IgD-negative memory B cell (primary cell): ENCODE measurements around the gene SMC1A. TPM values are rescaled to one million over a fixed set of nuclear protein-coding genes. Genes with fewer than 3 reads are reported as not detected.
"Not testable (repeated sequence)": the region's sequence is repeated elsewhere in the genome, so short reads cannot be mapped to it uniquely, and the experiment has no call there.

Experiments
- H3K27ac Mint-ChIP-seq, 3 donors: one replicate each; pipeline ENCODE4 v1.8.0; 2020 to 2022; ENCODE audit warnings: mild to moderate bottlenecking in 3 of 3, mixed read lengths in 3 of 3, moderate library complexity in 1 of 3
- H3K27me3 Mint-ChIP-seq: one replicate; pipeline ENCODE4 v1.8.0; 2021; ENCODE audit warnings: mixed read lengths
- H3K36me3 Mint-ChIP-seq: one replicate; pipeline ENCODE4 v1.8.0; 2020; ENCODE audit warnings: mild to moderate bottlenecking, mixed read lengths
- H3K4me1 Mint-ChIP-seq, 3 donors: one replicate each; pipeline ENCODE4 v1.8.0; 2020 to 2022; ENCODE audit warnings: mixed read lengths in 3 of 3, mild to moderate bottlenecking in 1 of 3
- H3K4me3 Mint-ChIP-seq, 4 donors: one replicate each; pipeline ENCODE4 v1.8.0; 2020 to 2022; ENCODE audit warnings: mild to moderate bottlenecking in 4 of 4, mixed read lengths in 4 of 4, moderate library complexity in 3 of 4
- H3K9me3 Mint-ChIP-seq, 3 donors: one replicate each; pipeline ENCODE4 v1.8.0; 2020 to 2021; ENCODE audit warnings: mixed read lengths in 3 of 3, mild to moderate bottlenecking in 1 of 3
- polyA plus RNA-seq: library from polyadenylated mRNA; unstranded; fragments of 300-500 nt; fragmentation: Illumina TruSeq; gene quantifications from one replicate; pipeline ENCODE4 v1.2.3, GENCODE V29; 2021

SMC1A gene
- polyA plus RNA-seq, 1 donor from 2014 or later = 63.1 TPM

GRCh38 chrX:53383376-53384076 is 38.9 kb downstream of the SMC1A start:
- H3K4me3 Mint-ChIP-seq = no peak overlapping the region
- peaks cover 11% of the 10 kb centered on the region for H3K36me3 Mint-ChIP-seq
- no peaks in the 10 kb centered on the region for H3K27me3 Mint-ChIP-seq
- no peak overlapping the region for H3K27ac Mint-ChIP-seq
- H3K9me3 Mint-ChIP-seq = no peaks in the 10 kb centered on the region
- H3K4me1 Mint-ChIP-seq = no peaks in the 10 kb centered on the region

- no peak overlapping the region for H3K4me3 Mint-ChIP-seq
- H3K9me3 Mint-ChIP-seq = peaks cover 0 to 1% (median 0%) of the 10 kb centered on the region in 3 donors
Observed at GRCh38 chrX:53379747-53380146, 42.7 kb downstream of the SMC1A start.

GRCh38 chrX:53379008-53379710 is 43.3 kb downstream of the SMC1A start:
- Mint-ChIP-seq H3K4me3 (no peak overlapping the region), H3K27ac (no peak overlapping the region), H3K27me3 (no peaks in the 10 kb centered on the region), H3K9me3 (peaks cover 0 to 2% (median 1%) of the 10 kb centered on the region in 3 donors), H3K36me3 (peaks cover 18% of the 10 kb centered on the region), H3K4me1 (no peaks in the 10 kb centered on the region)

More at GRCh38 chrX:53379747-53380146, 42.7 kb downstream of the SMC1A start:
- Mint-ChIP-seq H3K4me1 (no peaks in the 10 kb centered on the region), H3K36me3 (peaks cover 18% of the 10 kb centered on the region), H3K27ac (peak overlapping the region in 1 of 3 donors; percentile 43), H3K27me3 (no peaks in the 10 kb centered on the region)

- H3K4me3 Mint-ChIP-seq = no peak overlapping the region
- H3K9me3 Mint-ChIP-seq = peaks cover 0 to 2% (median 1%) of the 10 kb centered on the region in 3 donors
- H3K36me3 Mint-ChIP-seq = peaks cover 16% of the 10 kb centered on the region
- no peaks in the 10 kb centered on the region for H3K27me3 Mint-ChIP-seq
- no peak overlapping the region for H3K27ac Mint-ChIP-seq
- no peaks in the 10 kb centered on the region for H3K4me1 Mint-ChIP-seq
Observed at GRCh38 chrX:53377464-53377863, 45.0 kb downstream of the SMC1A start.

- no peaks in the 10 kb centered on the region for H3K4me1 Mint-ChIP-seq
Observed at GRCh38 chrX:53376888-53377287, 45.6 kb downstream of the SMC1A start.

GRCh38 chrX:53374923-53375322 is 47.5 kb downstream of the SMC1A start:
- H3K4me1 Mint-ChIP-seq = no peaks in the 10 kb centered on the region
- no peaks in the 10 kb centered on the region for H3K27me3 Mint-ChIP-seq
- no peak overlapping the region for H3K4me3 Mint-ChIP-seq
- peaks cover 18% of the 10 kb centered on the region for H3K36me3 Mint-ChIP-seq
- H3K27ac Mint-ChIP-seq = peak overlapping the region in 1 of 3 donors; percentile 29
- H3K9me3 Mint-ChIP-seq = peaks cover 0 to 5% (median 3%) of the 10 kb centered on the region in 3 donors

More at GRCh38 chrX:53376888-53377287, 45.6 kb downstream of the SMC1A start:
- H3K9me3 Mint-ChIP-seq = peaks cover 0 to 2% (median 1%) of the 10 kb centered on the region in 3 donors
- H3K27ac Mint-ChIP-seq = no peak overlapping the region
- H3K27me3 Mint-ChIP-seq = no peaks in the 10 kb centered on the region
- peaks cover 16% of the 10 kb centered on the region for H3K36me3 Mint-ChIP-seq
- H3K4me3 Mint-ChIP-seq = no peak overlapping the region

GRCh38 chrX:53374222-53374820 is 48.1 kb downstream of the SMC1A start:
- peaks cover 0 to 5% (median 3%) of the 10 kb centered on the region in 3 donors for H3K9me3 Mint-ChIP-seq
- H3K27ac Mint-ChIP-seq = peak overlapping the region in 1 of 3 donors; percentile 29
- no peaks in the 10 kb centered on the region for H3K4me1 Mint-ChIP-seq
- peaks cover 14% of the 10 kb centered on the region for H3K36me3 Mint-ChIP-seq
- no peaks in the 10 kb centered on the region for H3K27me3 Mint-ChIP-seq
- H3K4me3 Mint-ChIP-seq = no peak overlapping the region

GRCh38 chrX:53373307-53373706 is 49.1 kb downstream of the SMC1A start:
- H3K27me3 Mint-ChIP-seq = no peaks in the 10 kb centered on the region

GRCh38 chrX:53366454-53366853 is 56.0 kb downstream of the SMC1A start:
- not testable (repeated sequence) for H3K27ac Mint-ChIP-seq, H3K27me3 Mint-ChIP-seq, H3K9me3 Mint-ChIP-seq, H3K4me1 Mint-ChIP-seq, H3K4me3 Mint-ChIP-seq
- peaks cover 17% of the 10 kb centered on the region for H3K36me3 Mint-ChIP-seq

More at GRCh38 chrX:53373307-53373706, 49.1 kb downstream of the SMC1A start:
- Mint-ChIP-seq H3K4me3 (no peak overlapping the region), H3K4me1 (no peaks in the 10 kb centered on the region), H3K36me3 (peaks cover 10% of the 10 kb centered on the region), H3K27ac (no peak overlapping the region), H3K9me3 (peaks cover 3 to 6% (median 5%) of the 10 kb centered on the region in 3 donors)

GRCh38 chrX:53362449-53362848 is 60.0 kb downstream of the SMC1A start:
- no peak overlapping the region for H3K27ac Mint-ChIP-seq
- H3K4me3 Mint-ChIP-seq = no peak overlapping the region
- no peaks in the 10 kb centered on the region for H3K9me3 Mint-ChIP-seq
- H3K4me1 Mint-ChIP-seq = no peaks in the 10 kb centered on the region
- no peaks in the 10 kb centered on the region for H3K27me3 Mint-ChIP-seq
- H3K36me3 Mint-ChIP-seq = peaks cover 15% of the 10 kb centered on the region

GRCh38 chrX:53357799-53358530 is 64.5 kb downstream of the SMC1A start:
- no peak overlapping the region for H3K4me3 Mint-ChIP-seq
- H3K27ac Mint-ChIP-seq = no peak overlapping the region
- H3K9me3 Mint-ChIP-seq = peaks cover 0 to 3% (median 0%) of the 10 kb centered on the region in 3 donors
- H3K27me3 Mint-ChIP-seq = peaks cover 5% of the 10 kb centered on the region
- H3K4me1 Mint-ChIP-seq = peaks cover 0 to 3% (median 0%) of the 10 kb centered on the region in 3 donors
- peaks cover 7% of the 10 kb centered on the region for H3K36me3 Mint-ChIP-seq

GRCh38 chrX:53356186-53356585 is 66.3 kb downstream of the SMC1A start:
- Mint-ChIP-seq H3K36me3 (peaks cover 3% of the 10 kb centered on the region), H3K9me3 (peaks cover 3 to 5% (median 5%) of the 10 kb centered on the region in 3 donors), H3K4me1 (peaks cover 0 to 3% (median 0%) of the 10 kb centered on the region in 3 donors), H3K4me3 (no peak overlapping the region), H3K27ac (peak overlapping the region in 1 of 3 donors; percentile 53), H3K27me3 (peaks cover 5% of the 10 kb centered on the region)

GRCh38 chrX:53354669-53355068 is 67.8 kb downstream of the SMC1A start:
- peaks cover 5% of the 10 kb centered on the region for H3K27me3 Mint-ChIP-seq
- H3K36me3 Mint-ChIP-seq = peaks cover 3% of the 10 kb centered on the region
- no peak overlapping the region for H3K4me3 Mint-ChIP-seq
- peaks cover 3 to 9% (median 5%) of the 10 kb centered on the region in 3 donors for H3K9me3 Mint-ChIP-seq
- H3K27ac Mint-ChIP-seq = no peak overlapping the region
- H3K4me1 Mint-ChIP-seq = peaks cover 0 to 3% (median 0%) of the 10 kb centered on the region in 3 donors

- Mint-ChIP-seq H3K9me3 (peaks cover 2 to 10% (median 4%) of the 10 kb centered on the region in 3 donors), H3K27ac (no peak overlapping the region), H3K4me1 (no peaks in the 10 kb centered on the region), H3K4me3 (no peak overlapping the region), H3K27me3 (peaks cover 5% of the 10 kb centered on the region), H3K36me3 (peaks cover 2% of the 10 kb centered on the region)
Observed at GRCh38 chrX:53347948-53348347, 74.5 kb downstream of the SMC1A start.
